Smooth muscle cell (in vitro differentiated cells): Measurements from ENCODE around the gene SPATA2. TPM values are rescaled to one million over a fixed set of nuclear protein-coding genes. Genes with fewer than 3 reads are reported as not detected.

Experiments
- DNase-seq: peaks from one replicate; lab custom pipeline; 2025; ENCODE audit not compliant: unreplicated experiment; lab: John Stamatoyannopoulos, UW
- H2AFZ ChIP-seq: fragments of 200-600 bp; sonication (generic); 2 replicates; pipeline ENCODE4 v1.6.0; 2016; ENCODE audit warnings: antibody characterized with exemption, low read depth, mild to moderate bottlenecking
- H3F3A ChIP-seq: fragments of 200-600 bp; sonication (generic); 2 replicates; pipeline ENCODE4 v1.6.0; 2017; ENCODE audit warnings: antibody characterized with exemption, low read depth
- H3K27ac ChIP-seq: fragments of 200-600 bp; sonication (generic); 2 replicates; pipeline ENCODE4 v1.5.1; 2016; ENCODE audit warnings: low read depth, mild to moderate bottlenecking
- H3K27me3 ChIP-seq: fragments of 200-600 bp; sonication (generic); 2 replicates; pipeline ENCODE4 v1.6.1; 2016; ENCODE audit warnings: low read depth, mild to moderate bottlenecking
- H3K36me3 ChIP-seq: fragments of 200-600 bp; sonication (generic); 2 replicates; pipeline ENCODE4 v1.5.1; 2016; ENCODE audit warnings: low read depth
- H3K4me1 ChIP-seq: fragments of 200-600 bp; sonication (generic); 2 replicates; pipeline ENCODE4 v1.5.1; 2016; ENCODE audit warnings: low read depth
- H3K4me2 ChIP-seq: fragments of 200-600 bp; sonication (generic); 2 replicates; pipeline ENCODE4 v1.6.0; 2016; ENCODE audit warnings: mild to moderate bottlenecking
- H3K4me3 ChIP-seq: fragments of 200-600 bp; sonication (generic); 2 replicates; pipeline ENCODE4 v1.5.1; 2016; ENCODE audit warnings: mild to moderate bottlenecking
- H3K79me2 ChIP-seq: fragments of 200-600 bp; sonication (generic); 2 replicates; pipeline ENCODE4 v1.6.0; 2016; ENCODE audit warnings: low read depth, mild to moderate bottlenecking
- H3K9ac ChIP-seq: fragments of 200-600 bp; sonication (generic); 2 replicates; pipeline ENCODE4 v1.6.0; 2016; ENCODE audit warnings: low read depth
- H3K9me3 ChIP-seq: fragments of 200-600 bp; sonication (generic); replicated peaks from 2 replicates; pipeline ENCODE4 v1.5.1; 2016; ENCODE audit warnings: low read depth
- H4K20me1 ChIP-seq: fragments of 200-600 bp; sonication (generic); 2 replicates; pipeline ENCODE4 v1.6.0; 2016; ENCODE audit warnings: low read depth
- WGBS: methylation state at CpG from one replicate; pipeline ENCODE4 v1.1.7; 2016; ENCODE audit warnings: low lambda C conversion rate; 5-methylcytosine and 5-hydroxymethylcytosine counted together
- polyA plus RNA-seq: library from polyadenylated mRNA; unstranded; fragments of >200 nt; fragmentation: Nextera tagmentation; extraction: Ambion mirVana; gene quantifications from 2 replicates; pipeline ENCODE4 v1.2.1, GENCODE V29; 2016
- total RNA-seq: library from RNA; depleted of rRNA; stranded (reverse); fragments of >200 nt; gene quantifications from 2 replicates; pipeline ENCODE4 v1.2.3, GENCODE V29; 2014
- TF ChIP-seq, protein P1 (sequence below): fragments of 200-600 bp; sonication (generic); IDR thresholded peaks from 2 replicates; pipeline ENCODE4 v1.5.1; 2017; ENCODE audit warnings: borderline replicate concordance, mild to moderate bottlenecking, antibody characterized with exemption; ENCODE audit not compliant: insufficient read depth, poor library complexity, severe bottlenecking

The SPATA2 gene
- total and polyA plus RNA-seq, 2 experiments from 2014 or later, result 3.9 to 9.9 TPM

DNA sequence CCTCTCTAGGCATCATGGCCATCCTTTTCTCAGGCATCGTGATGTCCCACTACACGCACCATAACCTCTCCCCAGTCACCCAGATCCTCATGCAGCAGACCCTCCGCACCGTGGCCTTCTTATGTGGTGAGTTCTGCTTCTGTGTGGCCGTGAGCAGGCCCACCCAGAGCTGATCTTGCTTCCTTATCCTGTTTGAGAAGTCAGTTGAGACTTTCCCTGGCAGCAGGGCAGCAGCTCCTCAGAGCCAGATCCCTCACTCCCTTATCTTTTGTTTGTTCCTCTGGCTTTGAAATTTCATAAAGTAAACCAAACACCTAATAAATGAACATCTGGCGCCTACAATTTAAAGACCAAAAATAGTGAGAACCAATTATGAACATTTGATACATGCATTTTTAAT lies 40.6 kb downstream of the SPATA2 start:
- Histone ChIP-seq H2AFZ (no peak overlapping the region), H3K9me3 (no peaks in the 10 kb centered on the region), H3F3A (no peaks in the 10 kb centered on the region), H3K4me1 (no peaks in the 10 kb centered on the region), H3K79me2 (no peaks in the 10 kb centered on the region), H3K4me2 (no peak overlapping the region), H3K4me3 (no peak overlapping the region), H3K27ac (no peak overlapping the region), H3K27me3 (no peaks in the 10 kb centered on the region), H3K36me3 (no peaks in the 10 kb centered on the region), H4K20me1 (no peaks in the 10 kb centered on the region), H3K9ac (no peak overlapping the region)
- TF ChIP-seq, protein P1, sequence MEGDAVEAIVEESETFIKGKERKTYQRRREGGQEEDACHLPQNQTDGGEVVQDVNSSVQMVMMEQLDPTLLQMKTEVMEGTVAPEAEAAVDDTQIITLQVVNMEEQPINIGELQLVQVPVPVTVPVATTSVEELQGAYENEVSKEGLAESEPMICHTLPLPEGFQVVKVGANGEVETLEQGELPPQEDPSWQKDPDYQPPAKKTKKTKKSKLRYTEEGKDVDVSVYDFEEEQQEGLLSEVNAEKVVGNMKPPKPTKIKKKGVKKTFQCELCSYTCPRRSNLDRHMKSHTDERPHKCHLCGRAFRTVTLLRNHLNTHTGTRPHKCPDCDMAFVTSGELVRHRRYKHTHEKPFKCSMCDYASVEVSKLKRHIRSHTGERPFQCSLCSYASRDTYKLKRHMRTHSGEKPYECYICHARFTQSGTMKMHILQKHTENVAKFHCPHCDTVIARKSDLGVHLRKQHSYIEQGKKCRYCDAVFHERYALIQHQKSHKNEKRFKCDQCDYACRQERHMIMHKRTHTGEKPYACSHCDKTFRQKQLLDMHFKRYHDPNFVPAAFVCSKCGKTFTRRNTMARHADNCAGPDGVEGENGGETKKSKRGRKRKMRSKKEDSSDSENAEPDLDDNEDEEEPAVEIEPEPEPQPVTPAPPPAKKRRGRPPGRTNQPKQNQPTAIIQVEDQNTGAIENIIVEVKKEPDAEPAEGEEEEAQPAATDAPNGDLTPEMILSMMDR, result no peak
- 35% methylated on average over 6 of the region's 6 CpGs for WGBS
- no peak for DNase-seq

DNA sequence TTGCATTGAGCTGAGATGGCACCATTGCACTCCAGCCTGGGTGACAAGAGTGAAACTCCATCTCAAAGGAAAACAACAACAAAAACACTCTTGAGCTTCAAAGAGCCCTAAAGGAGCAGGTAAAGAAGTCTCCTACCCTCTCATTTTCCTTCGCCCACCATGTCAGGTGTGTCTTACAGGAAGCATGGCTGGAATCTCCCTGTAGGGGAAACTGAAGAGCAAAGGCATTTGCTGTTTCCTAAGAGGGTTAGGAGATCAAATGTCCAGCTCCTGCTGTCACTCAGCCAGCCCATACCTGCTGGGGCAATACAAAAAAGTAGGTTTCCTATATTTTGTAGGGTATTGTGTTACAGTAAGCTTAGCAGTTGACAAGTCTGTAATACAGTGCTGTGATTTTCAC lies 43.3 kb downstream of the SPATA2 start:
- Histone ChIP-seq H3K4me2 (no peak overlapping the region), H3K36me3 (no peaks in the 10 kb centered on the region), H3K79me2 (no peaks in the 10 kb centered on the region), H3K9ac (no peak overlapping the region), H3K27ac (no peak overlapping the region), H3K4me3 (no peak overlapping the region), H3K27me3 (no peaks in the 10 kb centered on the region), H2AFZ (no peak overlapping the region), H4K20me1 (no peaks in the 10 kb centered on the region), H3K4me1 (peaks cover 11% of the 10 kb centered on the region), H3F3A (peaks cover 2% of the 10 kb centered on the region), H3K9me3 (no peaks in the 10 kb centered on the region)
- WGBS, result 81% methylated on average over 1 of the region's 1 CpG
- DNase-seq, result no peak
- TF ChIP-seq, protein P1, result no peak

DNA sequence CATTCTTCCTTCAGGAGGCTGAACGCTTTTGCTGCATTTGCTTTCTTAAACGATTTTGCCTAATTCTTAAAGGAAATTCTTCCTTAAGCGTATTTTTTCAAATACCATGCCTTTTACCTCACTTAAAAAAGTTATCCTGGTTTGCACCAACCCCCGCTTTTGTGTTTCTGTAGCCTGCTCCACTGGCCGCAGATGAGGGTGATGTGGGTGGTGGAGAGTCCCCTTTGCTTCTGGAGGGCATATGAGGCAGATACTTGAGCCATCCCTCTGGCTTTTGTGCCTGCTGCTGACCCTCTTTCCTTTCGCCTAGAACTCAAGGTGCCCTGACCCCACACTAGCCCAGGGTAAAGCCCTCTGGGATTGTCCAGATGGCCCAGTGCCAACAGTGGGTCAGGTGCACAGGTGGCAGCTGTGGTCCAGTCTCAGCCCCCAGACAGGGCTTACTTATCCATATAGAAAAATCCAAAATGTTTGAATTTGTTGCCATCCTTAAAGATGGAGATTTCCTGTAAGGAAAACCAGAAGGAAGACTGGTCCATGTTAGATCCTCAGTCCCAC lies 43.9 kb downstream of the SPATA2 start:
- no peak for DNase-seq
- TF ChIP-seq, protein P1, result no peak

DNA sequence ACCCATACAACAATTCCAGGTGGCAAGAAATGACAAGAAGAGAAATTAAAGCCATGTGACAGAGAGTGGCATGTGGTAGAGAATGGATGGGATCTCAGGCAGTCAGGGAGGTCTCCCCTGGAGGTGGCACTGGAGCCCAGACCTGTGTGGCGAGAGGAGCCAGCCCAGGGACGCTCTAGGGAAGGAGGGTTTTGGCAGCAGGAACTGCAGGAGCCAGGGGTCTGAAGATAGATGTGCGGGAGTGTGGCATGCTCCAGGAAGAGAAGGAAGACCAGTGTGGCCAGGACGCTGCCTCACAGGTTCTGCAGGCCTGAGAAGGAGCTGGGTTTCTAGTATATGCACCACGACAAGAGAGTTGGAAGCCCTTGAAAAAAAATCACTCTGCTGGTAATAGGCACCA lies 45.1 kb downstream of the SPATA2 start:
- H3K9ac ChIP-seq, result no peak overlapping the region
- no peaks in the 10 kb centered on the region for H4K20me1 ChIP-seq
- H3K27ac ChIP-seq, result no peak overlapping the region
- peaks cover 10% of the 10 kb centered on the region for H3F3A ChIP-seq
- H3K4me2 ChIP-seq, result no peak overlapping the region
- TF ChIP-seq, protein P1, result no peak
- no peaks in the 10 kb centered on the region for H3K27me3 ChIP-seq
- H3K79me2 ChIP-seq, result no peaks in the 10 kb centered on the region
- no peak for DNase-seq
- no peak overlapping the region for H3K4me3 ChIP-seq
- no peaks in the 10 kb centered on the region for H3K9me3 ChIP-seq
- no peaks in the 10 kb centered on the region for H3K36me3 ChIP-seq
- 97% methylated on average over 5 of the region's 5 CpGs for WGBS
- peaks cover 19% of the 10 kb centered on the region for H3K4me1 ChIP-seq
- H2AFZ ChIP-seq, result no peak overlapping the region

More for the DNA sequence above, 43.9 kb downstream of the SPATA2 start:
- Histone ChIP-seq H3K36me3 (no peaks in the 10 kb centered on the region), H3K4me2 (no peak overlapping the region), H4K20me1 (no peaks in the 10 kb centered on the region), H3K27me3 (no peaks in the 10 kb centered on the region), H3K4me1 (peaks cover 16% of the 10 kb centered on the region), H3K4me3 (no peak overlapping the region), H3K79me2 (no peaks in the 10 kb centered on the region), H3K27ac (no peak overlapping the region), H3F3A (peaks cover 7% of the 10 kb centered on the region), H3K9me3 (no peaks in the 10 kb centered on the region), H2AFZ (no peak overlapping the region), H3K9ac (no peak overlapping the region)
- 95% methylated on average over 6 of the region's 6 CpGs for WGBS
